HG03060 (cell line): ENCODE measurements around the gene NKD2.
"Not testable (repeated sequence)": the region's sequence is repeated elsewhere in the genome, so short reads cannot be mapped to it uniquely, and the experiment has no call there.

Experiments used
- ATAC-seq: cut with Tn5 transposase; IDR thresholded peaks from one replicate; pipeline ENCODE4 v1.9.1; 2021; ENCODE audit warnings: low read depth, moderate number of reproducible peaks; ENCODE audit not compliant: unreplicated experiment

NKD2 gene

GRCh38 chr5:1083026-1083425 lies 74.4 kb downstream of the NKD2 start:
- not testable (repeated sequence) for ATAC-seq

- ATAC-seq: no peak
These were observed 75.4 kb downstream of the NKD2 start for GRCh38 chr5:1083823-1084605.

- no peak for ATAC-seq
These were observed 76.8 kb downstream of the NKD2 start for GRCh38 chr5:1085391-1085790.

- ATAC-seq: no peak
These were observed 77.5 kb downstream of the NKD2 start for GRCh38 chr5:1086137-1086536.

GRCh38 chr5:1086871-1087270 lies 78.3 kb downstream of the NKD2 start:
- no peak for ATAC-seq

GRCh38 chr5:1087428-1087827 lies 78.8 kb downstream of the NKD2 start:
- ATAC-seq: no peak

- no peak for ATAC-seq
These were observed 79.4 kb downstream of the NKD2 start for GRCh38 chr5:1088031-1088430.
